HCT116 (cell line): Measurements from ENCODE around the gene CKS2. TPM values are rescaled to one million over a fixed set of nuclear protein-coding genes. Genes with fewer than 3 reads are reported as not detected.
"Not testable (repeated sequence)": the region's sequence is repeated elsewhere in the genome, so short reads cannot be mapped to it uniquely, and the experiment has no call there.

Experiments
- ATAC-seq: fragments of 200-7000 bp; cut with Tn5 transposase; 2 replicates; pipeline ENCODE4 v1.9.1; 2020; ENCODE audit warnings: mild to moderate bottlenecking, moderate library complexity
- BruUV-seq: library from RNA; stranded (reverse); fragments of 400-500 nt; replicated peaks from 2 replicates; lab custom pipeline; 2021; lab: Mats Ljungman, UMichigan
- CTCF ChIA-PET: fragments of 300-600 bp; sonication (Branson Sonifier 250); formaldehyde crosslinking; loops from one replicate; lab custom pipeline; 2021; ENCODE audit warnings: antibody characterized with exemption; lab: Charles Lee
- POLR2A ChIA-PET: fragments of 300-600, 350-600 bp; sonication (Branson Sonifier 250); formaldehyde crosslinking; loops from one replicate; lab custom pipeline; 2021; ENCODE audit warnings: antibody characterized with exemption; lab: Charles Lee
- RAD21 ChIA-PET, 2 experiments: fragments of 300-600 bp; sonication (Branson Sonifier 250); formaldehyde crosslinking; loops; one replicate each; lab custom pipeline; 2023; ENCODE audit warnings: low total read pairs in 2 of 2; ENCODE audit not compliant: uncharacterized antibody in 2 of 2, unreplicated experiment in 2 of 2, low non-redundant PET in 1 of 2; lab: Charles Lee
- DNase-seq: peaks from one replicate; pipeline ENCODE4 v3.0.0-alpha.2; 2010; ENCODE audit warnings: low read depth, low spot score
- H2AFZ ChIP-seq: fragments of 200-600 bp; shearing (Covaris generic), sonication (generic); 2 replicates; pipeline ENCODE4 v1.6.1; 2017; ENCODE audit warnings: low read depth, mixed run types, mixed read lengths, antibody characterized with exemption, low read length; ENCODE audit not compliant: poor library complexity, severe bottlenecking
- H3K27ac ChIP-seq: 2 replicates; pipeline ENCODE4 v1.5.1; 2012; ENCODE audit warnings: low read depth, low read length
- H3K27me3 ChIP-seq: fragments of 200-600 bp; sonication (generic); 2 replicates; pipeline ENCODE4 v1.6.1; 2016; ENCODE audit warnings: mixed run types, low read length, mixed read lengths; ENCODE audit not compliant: insufficient read depth
- H3K36me3 ChIP-seq, 2 experiments: fragments of 200-500 bp in 1 of 2; fragments of 200-600 bp in 1 of 2; sonication (Bioruptor generic) in 1 of 2; sonication (generic) in 1 of 2; 2 replicates each; pipeline versions ENCODE4 v1.5.1 to v1.6.1; 2014 to 2016; ENCODE audit warnings: low read length in 2 of 2, inconsistent platforms in 1 of 2, mixed read lengths in 1 of 2, mixed run types in 1 of 2; ENCODE audit not compliant: insufficient read depth in 2 of 2, control insufficient read depth in 1 of 2
- H3K4me1 ChIP-seq, 2 experiments: fragments of 200-600 bp in 1 of 2; sonication (generic) in 1 of 2; 2 replicates each; pipeline versions ENCODE4 v1.5.1 to v1.6.1; 2012 to 2017; ENCODE audit warnings: low read length in 2 of 2, inconsistent platforms in 1 of 2, mild to moderate bottlenecking in 1 of 2, mixed read lengths in 1 of 2, mixed run types in 1 of 2, moderate library complexity in 1 of 2; ENCODE audit not compliant: insufficient read depth in 2 of 2, control insufficient read depth in 1 of 2
- H3K4me2 ChIP-seq: fragments of 200-600 bp; sonication (generic); 2 replicates; pipeline ENCODE4 v1.6.1; 2017; ENCODE audit warnings: mixed run types, low read length, mixed read lengths
- H3K4me3 ChIP-seq, 2 experiments: fragments of 200-600 bp in 1 of 2; sonication (generic) in 1 of 2; replicated peaks in 1 of 2; 2 replicates each; pipeline ENCODE4 v1.5.1; 2011 to 2016; ENCODE audit warnings: low read length in 2 of 2, control low read depth in 1 of 2, low read depth in 1 of 2, mild to moderate bottlenecking in 1 of 2, mixed read lengths in 1 of 2, mixed run types in 1 of 2
- H3K79me2 ChIP-seq: fragments of 200-600 bp; sonication (generic); 2 replicates; pipeline ENCODE4 v1.6.1; 2017; ENCODE audit warnings: mild to moderate bottlenecking, mixed run types, low read length, moderate library complexity, mixed read lengths; ENCODE audit not compliant: insufficient read depth
- H3K9ac ChIP-seq: fragments of 200-600 bp; sonication (generic); 2 replicates; pipeline ENCODE4 v1.6.1; 2016; ENCODE audit warnings: low read length, mixed read lengths
- H3K9me2 ChIP-seq: fragments of 200-600 bp; sonication (generic), shearing (Covaris generic); 2 replicates; pipeline ENCODE4 v1.6.1; 2017; ENCODE audit warnings: mixed run types, mild to moderate bottlenecking, moderate library complexity; ENCODE audit not compliant: insufficient read depth
- H3K9me3 ChIP-seq, 2 experiments: fragments of 200-500 bp in 1 of 2; fragments of 200-600 bp in 1 of 2; sonication (Bioruptor generic) in 1 of 2; sonication (generic) in 1 of 2; 2 replicates each; pipeline ENCODE4 v1.6.1; 2014 to 2017; ENCODE audit warnings: low read length in 2 of 2, mixed read lengths in 2 of 2, inconsistent platforms in 1 of 2, low read depth in 1 of 2, mild to moderate bottlenecking in 1 of 2, mixed run types in 1 of 2, moderate library complexity in 1 of 2; ENCODE audit not compliant: control insufficient read depth in 1 of 2, insufficient read depth in 1 of 2
- H4K20me1 ChIP-seq: fragments of 200-600 bp; sonication (generic), shearing (Covaris generic); 2 replicates; pipeline ENCODE4 v1.6.1; 2017; ENCODE audit warnings: mixed run types, mild to moderate bottlenecking, moderate library complexity; ENCODE audit not compliant: insufficient read depth
- ATF3 ChIP-seq: IDR thresholded peaks from 2 replicates; pipeline ENCODE4 v1.6.1; 2012
- CBX3 ChIP-seq: IDR thresholded peaks from 2 replicates; pipeline ENCODE4 v1.6.1; 2012; ENCODE audit warnings: low read depth
- CEBPB ChIP-seq: IDR thresholded peaks from 2 replicates; pipeline ENCODE4 v1.6.1; 2012; ENCODE audit warnings: low read depth
- ELF1 ChIP-seq: IDR thresholded peaks from 2 replicates; pipeline ENCODE4 v1.6.1; 2012; ENCODE audit warnings: low read depth, borderline replicate concordance
- EZH2 ChIP-seq: fragments of 200-600 bp; sonication (generic); IDR thresholded peaks from 2 replicates; pipeline ENCODE4 v1.6.1; 2017; ENCODE audit warnings: antibody characterized with exemption, mixed run types
- FOSL1 ChIP-seq: IDR thresholded peaks from 2 replicates; pipeline ENCODE4 v1.6.1; 2012; ENCODE audit warnings: low read depth
- JUND ChIP-seq: IDR thresholded peaks from 2 replicates; pipeline ENCODE4 v1.6.1; 2012
- REST ChIP-seq: IDR thresholded peaks from 2 replicates; pipeline ENCODE4 v1.6.1; 2012; ENCODE audit warnings: low read depth
- SIN3A ChIP-seq: IDR thresholded peaks from 2 replicates; pipeline ENCODE4 v1.6.1; 2012; ENCODE audit warnings: low read depth
- SP1 ChIP-seq: IDR thresholded peaks from 2 replicates; pipeline ENCODE4 v1.6.1; 2012; ENCODE audit warnings: low read depth
- SRF ChIP-seq: IDR thresholded peaks from 2 replicates; pipeline ENCODE4 v1.6.1; 2012; ENCODE audit warnings: low read depth
- TCF7L2 ChIP-seq: IDR thresholded peaks from 2 replicates; pipeline ENCODE4 v1.7.0; 2011; ENCODE audit warnings: borderline replicate concordance, inconsistent platforms; ENCODE audit not compliant: insufficient read depth, insufficient read length; ENCODE audit errors: extremely low read depth
- YY1 ChIP-seq: IDR thresholded peaks from 2 replicates; pipeline ENCODE4 v1.6.1; 2011; ENCODE audit warnings: low read length, low read depth, moderate library complexity, mild to moderate bottlenecking; ENCODE audit not compliant: insufficient replicate concordance; ENCODE audit errors: extremely low read depth
- ZBTB33 ChIP-seq: IDR thresholded peaks from 2 replicates; pipeline ENCODE4 v1.6.1; 2011; ENCODE audit warnings: mild to moderate bottlenecking, low read length, moderate library complexity; ENCODE audit not compliant: insufficient replicate concordance; ENCODE audit errors: extremely low read depth
- ZFX ChIP-seq: fragments of 450-650 bp; IDR thresholded peaks from 2 replicates; pipeline ENCODE4 v1.6.1; 2017
- ZNF274 ChIP-seq: fragments of 200-500 bp; sonication (Bioruptor generic); IDR thresholded peaks from 2 replicates; pipeline ENCODE4 v1.6.1; 2014; ENCODE audit warnings: mild to moderate bottlenecking, low read depth, low read length, inconsistent platforms
- intact Hi-C: fragments of 100-400 bp; cut with micrococcal nuclease; formaldehyde crosslinking; loops from 2 replicates; pipeline ENCODE4 v1.10.0; 2022
- total RNA-seq: library from RNA; stranded (reverse); gene quantifications from one replicate; pipeline ENCODE4 v1.2.1, GENCODE V29; 2021; ENCODE audit not compliant: unreplicated experiment

Gene CKS2
- total RNA-seq, 1 experiment from 2014 or later: 242 TPM

GRCh38 chr9:89282248-89282968 lies 28.6 kb upstream of the CKS2 start:
- BruUV-seq, H3K9me2 ChIP-seq, DNase-seq, H3K4me2 ChIP-seq, H3K27me3 ChIP-seq, RAD21 ChIA-PET, H3K4me1 ChIP-seq, POLR2A ChIA-PET, H3K27ac ChIP-seq, intact Hi-C loops, CTCF ChIA-PET, ATAC-seq, H2AFZ ChIP-seq, H3K4me3 ChIP-seq, H3K36me3 ChIP-seq, H3K9me3 ChIP-seq, H3K9ac ChIP-seq, H4K20me1 ChIP-seq, H3K79me2 ChIP-seq: not testable (repeated sequence)

GRCh38 chr9:89284076-89284475 lies 26.9 kb upstream of the CKS2 start:
- Histone ChIP-seq H3K4me1 (no peaks in the 10 kb centered on the region), H3K9ac (no peak overlapping the region), H3K4me3 (no peak overlapping the region), H3K27me3 (no peaks in the 10 kb centered on the region), H2AFZ (no peak overlapping the region), H3K27ac (no peak overlapping the region), H3K9me3 (no peaks in the 10 kb centered on the region), H4K20me1 (no peaks in the 10 kb centered on the region), H3K36me3 (no peaks in the 10 kb centered on the region), H3K79me2 (no peaks in the 10 kb centered on the region), H3K9me2 (no peaks in the 10 kb centered on the region), H3K4me2 (no peak overlapping the region)
- intact Hi-C loops: no loop called here
- no peak for DNase-seq
- CTCF ChIA-PET: no interaction called here
- no TSS peak for BruUV-seq
- ATAC-seq: no peak
- POLR2A ChIA-PET: no interaction called here
- RAD21 ChIA-PET: no interaction called here
- TF ChIP-seq YY1 (no peak), ZFX (no peak), ATF3 (no peak), CBX3 (no peak), ELF1 (no peak), CEBPB (no peak), SIN3A (no peak), ZNF274 (no peak), ZBTB33 (no peak), SP1 (no peak), SRF (no peak), JUND (no peak), REST (no peak), TCF7L2 (no peak), EZH2 (no peak), FOSL1 (no peak)
